NCI-H524 (cell line): ENCODE measurements around the gene GATAD2A.

Experiments
- DNase-seq, 2 experiments: peaks; one replicate each; lab custom pipeline; 2025; lab: John Stamatoyannopoulos, UW

Gene GATAD2A

DNA sequence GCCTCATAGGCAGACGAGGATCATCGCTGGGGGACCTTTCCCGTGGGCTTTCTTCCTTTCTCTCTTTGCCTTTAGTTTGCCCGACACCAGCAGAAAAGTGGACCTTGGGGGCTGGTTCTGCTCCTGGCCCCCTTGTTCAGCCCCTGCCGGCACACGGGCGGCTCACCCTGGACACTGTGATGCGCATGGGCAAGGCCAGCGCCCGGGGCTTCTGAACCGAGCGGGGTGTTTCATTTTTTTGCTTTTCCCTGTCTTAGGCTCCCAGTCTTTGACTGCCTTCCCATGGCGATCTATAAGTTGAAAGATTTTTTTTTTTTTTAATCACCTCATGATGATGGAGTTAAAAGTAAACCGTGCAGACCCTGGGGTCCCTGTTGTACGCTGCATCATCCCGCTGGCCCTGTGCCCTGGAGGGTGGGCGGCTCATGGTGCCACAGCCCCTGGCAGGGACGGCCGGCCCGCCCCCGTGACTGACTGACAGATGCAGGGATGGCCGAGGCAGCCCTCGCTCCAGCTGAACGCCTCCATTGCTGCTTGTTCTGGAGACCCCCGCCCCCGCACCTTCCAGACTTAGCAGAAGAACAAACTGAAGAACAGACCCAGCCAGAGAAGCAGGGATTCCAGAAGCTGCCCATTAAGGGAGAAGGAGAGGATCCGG, 100.3 kb downstream of the GATAD2A start:
- DNase-seq, result no peak

DNA sequence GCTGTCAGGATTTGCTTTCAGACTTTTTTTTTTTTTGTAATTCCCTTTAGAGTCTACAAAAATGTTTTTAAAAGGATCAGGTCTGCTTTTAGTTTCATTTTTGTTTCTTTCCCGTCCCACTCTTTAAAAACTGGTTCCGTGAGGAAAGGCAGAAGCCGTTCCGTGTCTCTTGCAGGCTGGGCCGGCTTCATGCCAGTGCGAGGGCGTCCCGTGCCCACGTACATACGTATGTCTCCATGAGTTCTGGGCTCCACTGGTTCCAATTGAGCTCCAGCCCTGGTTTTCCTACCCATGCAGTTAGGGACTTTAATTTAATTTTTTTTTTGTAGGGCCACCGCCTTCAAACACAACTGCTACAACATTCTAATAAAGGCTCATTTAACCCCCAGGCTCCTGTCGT, 101.1 kb downstream of the GATAD2A start:
- DNase-seq, result no peak

- DNase-seq, result no peak
Measured at GRCh38 chr19:19507354-19507753, 101.9 kb downstream of the GATAD2A start.

DNA sequence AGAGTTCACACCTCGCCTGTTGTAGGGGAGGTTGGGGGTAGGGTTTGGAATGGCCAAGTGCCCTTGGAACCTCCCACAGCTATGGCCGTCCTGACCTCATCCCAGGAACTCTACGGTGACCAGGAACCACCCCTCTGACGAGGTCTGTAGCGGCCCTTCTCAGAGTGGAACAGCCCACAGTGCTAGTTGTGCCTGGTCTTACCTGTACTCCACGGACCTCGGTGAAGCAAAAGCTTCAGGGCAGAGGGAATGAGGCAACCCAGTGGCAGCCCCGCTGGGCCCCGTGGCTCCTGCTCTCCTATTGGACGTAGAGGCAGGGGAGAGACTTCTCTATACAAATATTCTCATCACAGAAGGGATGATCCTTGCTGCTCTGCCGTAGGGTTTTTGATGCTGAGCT, 102.7 kb downstream of the GATAD2A start:
- DNase-seq, result no peak

DNA sequence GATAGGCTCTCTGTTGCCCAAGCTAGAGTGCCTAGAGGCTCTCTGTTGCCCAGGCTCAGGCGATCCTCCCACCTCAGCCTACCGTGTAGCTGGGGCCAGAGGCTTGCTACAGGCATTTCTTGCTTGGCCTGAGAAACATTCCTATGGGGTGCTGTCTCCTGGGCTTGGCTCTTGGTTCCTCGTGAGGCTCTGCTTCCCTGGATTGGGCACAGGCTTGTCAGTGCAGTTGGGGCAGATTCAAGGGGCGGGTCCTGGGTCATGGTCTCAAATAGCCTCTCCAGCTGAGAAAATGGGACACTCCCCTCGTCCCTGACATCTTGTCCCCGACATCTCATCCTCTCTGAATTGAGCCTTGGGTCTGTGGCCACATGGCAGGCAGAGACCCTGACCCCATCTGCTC, 105.0 kb downstream of the GATAD2A start:
- DNase-seq, result peak; percentile 59 to 71

- DNase-seq, result no peak
Measured at GRCh38 chr19:19513682-19514081, 108.2 kb downstream of the GATAD2A start.

DNA sequence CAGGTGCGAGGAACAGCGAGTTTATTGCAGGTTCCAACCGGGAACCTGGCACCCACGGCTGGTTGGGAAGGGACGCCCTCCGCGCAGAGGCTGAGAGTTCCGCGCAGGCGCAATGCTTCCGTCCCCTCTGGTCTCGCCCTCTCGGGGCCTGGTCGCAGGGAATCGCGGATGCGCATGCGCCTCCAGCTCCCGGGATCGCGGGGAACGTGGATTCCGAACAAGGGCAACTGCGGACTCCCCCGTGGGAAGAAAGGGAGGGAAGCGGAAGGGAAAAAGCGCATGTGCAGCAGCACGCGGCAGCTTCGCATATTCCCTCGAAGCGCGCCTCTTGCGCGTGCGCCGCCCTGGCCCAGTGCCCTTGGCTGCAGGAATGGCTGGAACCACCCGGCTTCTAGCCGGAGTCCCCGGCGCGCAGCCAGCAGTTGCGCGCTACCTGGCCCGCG, 108.8 kb downstream of the GATAD2A start:
- no peak for DNase-seq

DNA sequence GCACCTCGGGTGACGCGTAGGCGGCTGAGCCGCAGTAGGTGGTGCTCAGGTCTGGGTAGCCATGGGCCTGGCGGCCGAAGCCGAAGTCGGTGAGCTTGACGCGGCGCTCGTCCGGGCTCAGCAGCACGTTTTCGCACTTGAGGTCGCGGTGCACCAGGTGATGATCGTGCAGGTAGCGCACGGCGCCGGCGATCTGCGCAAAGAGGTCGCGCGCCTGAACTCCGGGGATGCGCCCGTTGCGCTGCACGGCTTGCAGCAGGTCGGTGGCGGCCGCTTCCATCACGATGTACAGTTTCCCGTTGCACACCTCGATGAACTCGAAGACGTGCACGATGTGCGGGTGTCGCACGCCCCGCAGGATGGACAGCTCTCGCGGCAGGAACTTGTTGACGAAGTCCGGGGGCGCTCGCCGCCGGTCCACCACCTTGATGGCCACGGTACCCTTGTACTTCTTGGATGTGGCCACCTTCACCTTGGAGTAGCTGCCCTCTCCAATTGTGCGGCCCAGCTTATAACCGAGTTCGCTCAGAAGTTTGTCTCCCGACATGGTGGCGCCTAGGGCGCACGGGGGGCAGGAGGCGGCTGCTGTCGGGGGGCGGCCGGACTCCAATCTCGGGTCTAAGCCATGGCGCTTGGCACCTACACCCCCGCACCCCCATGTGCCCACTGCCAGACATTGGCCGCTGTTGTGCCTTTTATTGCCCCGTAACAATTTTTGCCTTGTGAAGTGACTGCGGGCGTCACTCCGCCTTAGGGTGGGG, 109.6 kb downstream of the GATAD2A start, which contains the start of gene TSSK6:
TSSK6 (minus strand) TSS at position 668 of the 761 bp plus-strand sequence; CDS start at position 547, 121 bp downstream.
- no peak for DNase-seq

DNA sequence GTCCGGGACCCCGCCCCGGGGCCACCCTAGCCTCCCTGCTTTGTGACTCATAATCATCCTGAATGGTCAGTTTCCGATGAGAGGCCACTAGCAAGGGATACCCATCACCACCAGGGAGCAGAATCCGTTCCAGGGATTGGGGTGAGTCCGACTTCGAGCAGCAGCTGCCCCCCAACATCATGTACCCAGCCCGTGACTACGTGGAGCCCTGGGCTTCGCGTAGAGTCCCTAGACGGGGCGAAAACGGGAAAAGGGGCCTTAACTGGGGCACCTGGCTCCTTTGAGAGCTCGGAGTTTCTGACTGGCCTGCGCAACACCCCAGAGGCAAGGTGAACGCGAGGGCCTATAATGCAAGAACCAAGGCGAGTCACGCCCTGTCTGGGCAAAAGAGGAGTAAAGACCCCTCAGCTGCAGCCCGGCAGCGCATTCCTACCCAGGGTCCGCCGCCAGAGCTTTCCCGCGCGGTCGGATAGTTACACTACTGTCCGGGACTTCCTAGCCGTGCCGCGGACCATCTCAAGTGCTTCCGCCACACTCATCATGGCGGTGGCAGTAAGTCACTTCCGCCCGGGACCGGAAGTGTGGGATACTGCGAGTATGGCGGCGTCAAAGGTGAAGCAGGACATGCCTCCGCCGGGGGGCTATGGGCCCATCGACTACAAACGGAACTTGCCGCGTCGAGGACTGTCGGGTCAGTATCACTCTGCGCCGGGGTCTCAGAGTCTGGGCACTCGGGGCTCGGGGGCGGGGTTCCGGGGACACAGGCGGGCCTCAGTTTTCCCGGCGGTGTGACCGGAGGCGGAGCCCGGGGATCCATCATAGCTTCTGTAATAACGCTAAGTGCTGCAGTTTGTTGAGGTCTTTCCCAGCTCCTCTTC, 110.4 kb downstream of the GATAD2A start, which contains the start of gene NDUFA13:
NDUFA13 (plus strand) TSS at position 584 of the 878 bp plus-strand sequence; CDS start at position 598, 14 bp downstream.
- DNase-seq, result peak; percentile 85 to 95

GRCh38 chr19:19517235-19517619, 111.8 kb downstream of the GATAD2A start:
- DNase-seq, result no peak

GRCh38 chr19:19520989-19521388, 115.5 kb downstream of the GATAD2A start:
- no peak for DNase-seq

GRCh38 chr19:19523177-19523576, 117.7 kb downstream of the GATAD2A start:
- DNase-seq, result no peak

GRCh38 chr19:19524053-19524452, 118.6 kb downstream of the GATAD2A start:
- no peak for DNase-seq

DNA sequence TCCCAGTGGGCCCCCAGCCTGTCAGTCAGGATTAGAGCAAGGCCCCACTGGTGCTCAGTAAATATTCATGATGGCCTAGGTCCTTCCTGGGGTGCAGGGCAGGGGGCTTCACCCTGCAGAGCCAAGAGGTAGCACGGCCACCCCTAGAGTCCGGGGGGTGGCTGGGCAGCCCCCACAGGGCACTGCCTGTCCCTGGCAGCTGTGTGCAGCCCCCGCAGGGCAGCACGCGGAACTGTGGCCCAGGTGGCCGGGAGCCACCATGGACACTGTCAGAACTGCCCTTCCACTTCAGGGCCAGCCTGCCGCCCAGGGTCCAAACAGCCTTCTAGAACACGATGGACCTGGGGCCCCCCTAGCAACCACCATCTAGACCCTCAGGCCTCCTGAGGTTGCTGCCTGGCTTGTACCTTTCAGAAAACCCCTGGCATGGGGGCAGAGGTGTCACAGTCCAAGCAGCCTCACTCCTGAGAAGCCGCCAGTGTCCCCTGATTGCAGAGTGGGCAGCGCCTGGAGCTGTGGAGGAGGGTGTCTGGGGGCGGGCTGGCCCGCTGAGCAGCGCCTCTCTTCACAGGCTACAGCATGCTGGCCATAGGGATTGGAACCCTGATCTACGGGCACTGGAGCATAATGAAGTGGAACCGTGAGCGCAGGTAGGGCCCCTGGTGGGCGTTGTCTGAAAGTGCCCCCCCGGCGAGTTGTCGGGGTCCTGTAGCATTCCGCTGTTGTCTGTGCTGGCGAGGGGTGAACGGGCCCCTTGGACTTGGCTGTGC, 120.3 kb downstream of the GATAD2A start:
- DNase-seq, result no peak

GRCh38 chr19:19526581-19527370, 121.3 kb downstream of the GATAD2A start:
- no peak for DNase-seq

- DNase-seq, result no peak
Measured at GRCh38 chr19:19527371-19527656, 121.8 kb downstream of the GATAD2A start.

GRCh38 chr19:19527674-19528625, 122.5 kb downstream of the GATAD2A start:
- no peak for DNase-seq

- no peak for DNase-seq
Measured at GRCh38 chr19:19528721-19529490, 123.4 kb downstream of the GATAD2A start, which contains the start of gene YJEFN3. Gene YJEFN3, plus strand, starts transcription at chr19:19528911. Its CDS starts 22 bp downstream, at chr19:19528933.
